ENCODE measurements around the gene DRC1.
A peak's percentile ranks its signal among the peaks of the same experiment; 100 is the strongest.

Gene DRC1

GRCh38 chr2:26494891-26495290 is 93.2 kb downstream of the DRC1 start:
- DNase-seq = no peak

DNA sequence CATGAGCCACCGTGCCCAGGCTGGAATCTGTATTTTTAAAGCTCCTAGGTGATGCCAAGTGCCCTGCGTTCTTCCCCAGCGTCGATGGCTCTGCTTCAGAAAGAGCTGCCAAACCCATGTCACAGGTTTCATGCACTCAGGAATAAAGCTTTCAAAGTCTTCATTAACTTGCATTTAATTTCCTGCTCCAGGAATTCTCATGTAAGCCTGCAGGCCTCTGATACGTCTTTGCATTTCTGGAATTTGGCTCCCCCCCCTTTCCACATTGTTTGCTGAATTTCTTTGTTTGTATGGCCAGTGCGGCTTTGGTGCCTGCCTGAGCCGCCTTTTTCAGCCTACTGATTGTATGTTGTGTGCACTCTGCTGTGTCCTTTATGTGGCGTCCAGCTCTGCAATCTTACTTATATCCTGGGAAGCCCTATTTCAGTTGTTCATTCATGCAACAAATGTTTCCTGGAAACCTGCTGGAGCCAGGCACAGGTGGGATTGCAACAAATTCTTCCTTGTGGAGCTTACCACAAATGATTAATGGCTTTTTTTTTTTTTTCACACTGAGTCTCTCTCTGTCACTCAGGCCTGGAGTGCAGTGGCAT is 94.1 kb downstream of the DRC1 start:
- DNase-seq = no peak

- DNase-seq = no peak
Observed at GRCh38 chr2:26500406-26500805, 98.7 kb downstream of the DRC1 start.

DNA sequence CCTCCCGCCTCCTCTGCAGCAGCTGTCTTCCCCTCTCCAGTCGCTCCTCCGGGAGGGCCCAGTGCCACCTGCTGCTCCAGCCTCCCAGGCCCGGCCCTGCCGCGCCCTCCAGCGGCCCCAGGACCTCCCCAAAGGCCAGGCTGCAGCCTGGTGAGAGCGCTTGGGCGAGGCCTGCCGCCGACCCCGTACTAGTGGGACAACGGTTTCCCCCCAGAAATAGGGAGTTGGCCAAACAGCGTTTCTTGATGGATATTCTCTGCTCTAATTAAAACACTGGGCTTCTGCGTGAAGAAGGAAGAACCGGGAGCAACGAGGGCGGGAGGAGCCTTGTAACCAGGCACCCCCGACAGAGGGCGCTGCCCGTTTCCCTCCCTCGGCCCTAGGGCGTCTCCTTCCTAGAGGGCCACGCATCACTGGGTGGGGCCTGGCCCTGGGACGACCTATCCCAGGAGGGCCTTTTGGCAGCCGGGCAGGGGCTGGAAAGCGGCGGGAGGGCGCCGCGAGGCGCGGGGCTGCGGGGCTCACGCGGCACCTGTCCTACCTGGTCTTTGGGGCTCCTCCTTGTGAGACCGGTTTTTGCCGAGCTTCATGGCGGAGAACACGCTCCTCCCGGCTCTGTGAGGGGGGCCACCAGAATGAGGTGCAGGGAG is 101.6 kb downstream of the DRC1 start:
- DNase-seq = peak; percentile 81 to 93 (median 88)

DNA sequence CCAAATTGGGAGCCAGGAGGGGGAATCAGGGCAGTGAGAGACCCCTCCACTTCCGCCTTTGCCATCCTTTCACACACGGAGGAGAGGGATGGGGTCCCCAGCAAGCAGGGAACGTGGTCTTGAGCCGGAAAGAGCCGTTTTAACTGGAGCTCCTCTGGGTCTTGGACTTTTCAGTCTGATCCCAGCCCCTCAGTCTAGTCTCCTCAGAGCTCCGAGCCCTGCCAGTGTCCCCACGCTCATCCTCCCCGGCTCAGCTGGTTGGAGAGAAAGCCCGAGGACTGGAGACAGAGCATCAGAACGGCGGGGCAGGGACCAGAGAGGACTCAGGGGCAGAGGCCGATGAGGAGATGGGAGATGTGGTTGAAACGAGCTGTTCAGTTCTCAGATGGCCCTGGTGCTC is 102.3 kb downstream of the DRC1 start:
- no peak for DNase-seq

- no peak for DNase-seq
Observed at GRCh38 chr2:26506279-26506678, 104.6 kb downstream of the DRC1 start.

All from suppressor macrophage (primary cell).